Stimulated activated CD4-positive, alpha-beta T cell treated with anti-CD3 and anti-CD28 coated beads, Interleukin-2, amount 100 ng/mL, for 4 hours (primary cell): ENCODE data around the gene P4HA2.

Experiments
- DNase-seq: peaks from one replicate; pipeline ENCODE4 v3.0.0-alpha.2; 2020; ENCODE audit warnings: low read depth

Gene P4HA2

GRCh38 chr5:132142459-132142858, 85.2 kb downstream of the P4HA2 start:
- DNase-seq = no peak
